Ishikawa (cell line): ENCODE data around the gene TRIM16.

Experiments
- CEBPB ChIP-seq: IDR thresholded peaks from 2 replicates; pipeline ENCODE4 v1.6.1; 2012
- EGR1 ChIP-seq: IDR thresholded peaks from 2 replicates; pipeline ENCODE4 v1.6.1; 2012
- EP300 ChIP-seq: IDR thresholded peaks from 2 replicates; pipeline ENCODE4 v1.6.1; 2012; ENCODE audit warnings: borderline replicate concordance
- FOXM1 ChIP-seq: IDR thresholded peaks from 2 replicates; pipeline ENCODE4 v1.6.1; 2012; ENCODE audit warnings: low read depth, borderline replicate concordance
- NFIC ChIP-seq: IDR thresholded peaks from 2 replicates; pipeline ENCODE4 v1.6.1; 2012
- RAD21 ChIP-seq: IDR thresholded peaks from 2 replicates; pipeline ENCODE4 v1.6.1; 2012; ENCODE audit warnings: low read depth
- TAF1 ChIP-seq: IDR thresholded peaks from 2 replicates; pipeline ENCODE4 v1.6.1; 2012; ENCODE audit warnings: low read depth, mild to moderate bottlenecking
- TCF12 ChIP-seq: IDR thresholded peaks from 2 replicates; pipeline ENCODE4 v1.6.1; 2012; ENCODE audit warnings: low read depth
- TEAD4 ChIP-seq: IDR thresholded peaks from 2 replicates; pipeline ENCODE4 v1.6.1; 2012
- YY1 ChIP-seq: IDR thresholded peaks from 2 replicates; pipeline ENCODE4 v1.6.1; 2012; ENCODE audit warnings: low read depth
- ZBTB7A ChIP-seq: IDR thresholded peaks from 2 replicates; pipeline ENCODE4 v1.6.1; 2012; ENCODE audit warnings: low read depth
- TF ChIP-seq, protein P1 (sequence below): IDR thresholded peaks from 2 replicates; pipeline ENCODE4 v1.6.1; 2012; ENCODE audit warnings: low read depth, mild to moderate bottlenecking
- TF ChIP-seq, protein P2 (sequence below): IDR thresholded peaks from 2 replicates; pipeline ENCODE4 v1.6.1; 2012

DNA sequence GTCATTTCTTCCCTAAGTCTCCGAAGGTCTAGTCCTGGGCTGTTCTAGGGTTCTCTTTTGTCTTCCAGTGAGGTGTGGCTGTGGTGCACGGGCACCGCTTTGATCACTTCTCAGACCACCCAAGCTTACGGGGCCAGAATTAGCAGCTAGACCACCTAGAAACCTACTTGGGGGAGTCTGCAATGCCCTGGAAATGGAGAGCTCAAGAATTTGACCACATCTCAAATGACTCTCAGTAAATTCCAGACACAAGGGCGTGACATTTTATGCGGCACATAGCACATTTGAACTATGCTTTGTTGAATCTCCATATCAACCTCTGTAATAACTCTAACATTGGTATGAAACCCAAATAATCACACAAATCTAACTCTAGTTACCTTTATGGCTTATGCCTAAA is 24.9 kb downstream of the TRIM16 start:
- TF ChIP-seq RAD21 (no peak), EP300 (no peak), CEBPB (no peak), YY1 (no peak), EGR1 (no peak), TAF1 (no peak), ZBTB7A (no peak), TCF12 (no peak), TEAD4 (no peak), FOXM1 (no peak), NFIC (no peak)
- TF ChIP-seq, protein P1, sequence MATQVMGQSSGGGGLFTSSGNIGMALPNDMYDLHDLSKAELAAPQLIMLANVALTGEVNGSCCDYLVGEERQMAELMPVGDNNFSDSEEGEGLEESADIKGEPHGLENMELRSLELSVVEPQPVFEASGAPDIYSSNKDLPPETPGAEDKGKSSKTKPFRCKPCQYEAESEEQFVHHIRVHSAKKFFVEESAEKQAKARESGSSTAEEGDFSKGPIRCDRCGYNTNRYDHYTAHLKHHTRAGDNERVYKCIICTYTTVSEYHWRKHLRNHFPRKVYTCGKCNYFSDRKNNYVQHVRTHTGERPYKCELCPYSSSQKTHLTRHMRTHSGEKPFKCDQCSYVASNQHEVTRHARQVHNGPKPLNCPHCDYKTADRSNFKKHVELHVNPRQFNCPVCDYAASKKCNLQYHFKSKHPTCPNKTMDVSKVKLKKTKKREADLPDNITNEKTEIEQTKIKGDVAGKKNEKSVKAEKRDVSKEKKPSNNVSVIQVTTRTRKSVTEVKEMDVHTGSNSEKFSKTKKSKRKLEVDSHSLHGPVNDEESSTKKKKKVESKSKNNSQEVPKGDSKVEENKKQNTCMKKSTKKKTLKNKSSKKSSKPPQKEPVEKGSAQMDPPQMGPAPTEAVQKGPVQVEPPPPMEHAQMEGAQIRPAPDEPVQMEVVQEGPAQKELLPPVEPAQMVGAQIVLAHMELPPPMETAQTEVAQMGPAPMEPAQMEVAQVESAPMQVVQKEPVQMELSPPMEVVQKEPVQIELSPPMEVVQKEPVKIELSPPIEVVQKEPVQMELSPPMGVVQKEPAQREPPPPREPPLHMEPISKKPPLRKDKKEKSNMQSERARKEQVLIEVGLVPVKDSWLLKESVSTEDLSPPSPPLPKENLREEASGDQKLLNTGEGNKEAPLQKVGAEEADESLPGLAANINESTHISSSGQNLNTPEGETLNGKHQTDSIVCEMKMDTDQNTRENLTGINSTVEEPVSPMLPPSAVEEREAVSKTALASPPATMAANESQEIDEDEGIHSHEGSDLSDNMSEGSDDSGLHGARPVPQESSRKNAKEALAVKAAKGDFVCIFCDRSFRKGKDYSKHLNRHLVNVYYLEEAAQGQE: no peak
- TF ChIP-seq, protein P2, sequence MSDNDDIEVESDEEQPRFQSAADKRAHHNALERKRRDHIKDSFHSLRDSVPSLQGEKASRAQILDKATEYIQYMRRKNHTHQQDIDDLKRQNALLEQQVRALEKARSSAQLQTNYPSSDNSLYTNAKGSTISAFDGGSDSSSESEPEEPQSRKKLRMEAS: no peak
